Activated naive CD4-positive, alpha-beta T cell treated with anti-CD3 and anti-CD28 coated beads, Interleukin-2, amount 50 U/mL, for 16 hours (primary cell): Measurements from ENCODE around the gene GYG1.

Experiments
- DNase-seq: peaks from one replicate; pipeline ENCODE4 v3.0.0-alpha.2; 2020

Gene GYG1

DNA sequence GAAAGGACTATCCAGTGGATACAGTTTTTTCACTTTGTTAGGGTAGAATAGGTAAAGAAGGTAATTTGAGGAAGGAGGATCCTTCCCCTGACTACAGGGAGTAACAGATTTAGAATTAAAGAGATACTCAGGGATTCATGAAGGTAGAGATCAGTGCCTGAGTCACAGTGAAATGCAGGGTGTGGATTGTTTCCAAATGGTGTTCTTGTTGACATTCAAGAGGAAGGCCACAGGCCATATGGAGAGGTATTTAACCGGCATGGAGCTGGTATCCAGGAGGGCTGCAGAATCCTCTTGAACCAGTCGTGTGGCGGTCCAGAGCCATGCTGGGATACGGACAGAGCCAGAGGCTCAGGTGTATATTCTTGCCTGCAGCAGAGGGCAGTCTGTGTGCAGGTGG lies 28.2 kb downstream of the GYG1 start:
- no peak for DNase-seq

- no peak for DNase-seq
Measured at GRCh38 chr3:149020196-149020838, 29.0 kb downstream of the GYG1 start.

DNA sequence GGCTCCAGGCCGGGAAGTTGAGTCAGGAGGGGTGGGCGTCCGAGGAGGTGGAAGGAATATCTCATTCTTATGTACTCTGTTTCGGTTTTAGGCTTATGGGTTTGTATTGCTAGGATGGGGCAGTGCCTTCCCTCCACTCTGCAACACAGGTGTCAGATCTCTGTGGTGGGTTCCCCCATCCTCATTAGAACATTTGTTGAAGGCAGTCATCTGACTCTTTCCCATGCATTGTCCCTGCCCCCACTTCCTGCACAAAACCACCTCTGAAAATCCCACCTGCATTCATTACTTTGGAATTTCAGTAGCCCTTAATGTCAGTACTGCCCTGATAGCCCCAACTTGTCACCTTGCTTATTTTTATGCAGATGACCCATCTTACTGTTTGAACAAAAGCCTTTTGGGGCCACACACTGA lies 29.5 kb downstream of the GYG1 start:
- DNase-seq: no peak

DNA sequence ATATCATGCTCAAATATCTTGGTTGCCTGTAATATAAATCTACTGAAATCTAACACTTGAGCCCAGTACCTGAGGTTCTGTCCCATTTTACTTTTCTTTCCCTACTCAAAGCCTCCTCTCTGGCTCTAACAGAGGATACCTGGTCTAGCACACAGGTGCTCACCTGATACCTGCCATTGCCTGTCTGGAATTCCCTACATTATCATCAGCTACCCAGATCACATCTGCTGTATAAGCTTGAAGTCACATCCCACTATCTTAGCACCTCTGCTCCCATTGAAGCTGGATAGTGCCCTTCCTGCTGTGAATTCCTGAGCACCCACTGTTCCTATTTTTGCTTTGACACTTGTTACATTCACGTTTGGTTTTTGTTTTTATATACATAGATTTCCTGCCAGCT lies 30.5 kb downstream of the GYG1 start:
- DNase-seq: no peak

DNA sequence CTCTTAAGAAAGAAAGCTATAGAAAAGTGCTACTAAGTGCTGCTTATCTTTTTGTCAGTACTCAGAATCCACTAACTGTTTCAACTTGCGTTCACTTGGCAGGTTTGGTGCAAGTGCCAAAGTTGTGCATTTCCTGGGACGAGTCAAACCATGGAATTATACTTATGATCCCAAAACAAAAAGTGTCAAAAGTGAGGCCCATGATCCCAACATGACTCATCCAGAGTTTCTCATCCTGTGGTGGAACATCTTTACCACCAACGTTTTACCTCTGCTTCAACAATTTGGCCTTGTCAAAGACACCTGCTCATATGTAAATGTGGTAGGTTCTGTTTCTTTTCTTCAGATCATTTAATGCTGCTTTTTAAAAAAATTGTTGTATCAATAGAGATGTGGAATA lies 32.6 kb downstream of the GYG1 start:
- DNase-seq: no peak

- no peak for DNase-seq
Measured at GRCh38 chr3:149026718-149027117, 35.4 kb downstream of the GYG1 start.

GRCh38 chr3:149031096-149031495 lies 39.8 kb downstream of the GYG1 start:
- DNase-seq: no peak

GRCh38 chr3:149037684-149038083 lies 46.3 kb downstream of the GYG1 start:
- no peak for DNase-seq

DNA sequence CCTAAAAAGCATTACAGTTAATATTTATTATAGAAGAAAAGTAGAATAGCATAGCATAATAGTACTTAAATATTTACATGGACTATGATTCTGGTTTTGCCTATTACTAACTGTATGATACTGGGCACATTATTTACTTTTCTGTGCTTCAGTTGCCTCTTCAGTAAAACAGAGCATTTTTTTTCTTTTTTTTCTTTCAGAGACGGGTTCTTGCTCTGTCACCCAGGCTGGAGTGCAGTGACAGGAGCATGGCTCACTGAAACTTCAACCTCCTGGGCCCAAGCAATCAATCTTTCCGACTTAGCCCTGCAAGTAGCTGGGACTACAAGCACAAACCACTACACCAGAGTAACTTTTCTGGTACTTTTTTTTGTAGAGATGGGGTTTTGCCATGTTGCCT lies 47.0 kb downstream of the GYG1 start:
- no peak for DNase-seq

DNA sequence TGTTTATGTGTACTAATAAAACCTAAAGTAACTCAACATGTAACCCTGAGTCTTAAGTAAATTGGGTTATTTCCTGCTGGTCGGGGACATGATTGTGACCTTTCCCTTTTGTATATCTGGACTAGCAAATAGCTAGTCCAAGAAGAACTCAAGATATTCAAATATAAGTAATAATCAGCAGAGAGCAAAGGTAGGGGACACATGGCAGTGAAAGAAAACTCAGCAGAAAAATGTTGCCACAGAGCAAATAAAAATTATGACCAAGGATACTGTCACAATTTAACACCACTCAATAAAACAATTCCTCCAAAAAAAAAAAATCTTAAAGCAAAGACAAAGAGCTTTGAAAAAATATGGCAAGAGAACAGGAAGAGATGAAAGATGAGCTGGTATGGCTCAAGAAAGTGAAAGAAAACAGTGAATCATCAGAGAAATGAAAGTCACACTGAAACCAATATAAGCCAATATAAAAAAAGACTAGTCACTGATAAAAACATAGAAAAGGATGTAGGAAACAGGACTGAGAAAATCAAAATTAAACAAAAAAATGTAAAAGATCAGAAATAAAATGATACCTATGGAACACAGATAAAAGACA lies 51.5 kb downstream of the GYG1 start:
- DNase-seq: no peak

DNA sequence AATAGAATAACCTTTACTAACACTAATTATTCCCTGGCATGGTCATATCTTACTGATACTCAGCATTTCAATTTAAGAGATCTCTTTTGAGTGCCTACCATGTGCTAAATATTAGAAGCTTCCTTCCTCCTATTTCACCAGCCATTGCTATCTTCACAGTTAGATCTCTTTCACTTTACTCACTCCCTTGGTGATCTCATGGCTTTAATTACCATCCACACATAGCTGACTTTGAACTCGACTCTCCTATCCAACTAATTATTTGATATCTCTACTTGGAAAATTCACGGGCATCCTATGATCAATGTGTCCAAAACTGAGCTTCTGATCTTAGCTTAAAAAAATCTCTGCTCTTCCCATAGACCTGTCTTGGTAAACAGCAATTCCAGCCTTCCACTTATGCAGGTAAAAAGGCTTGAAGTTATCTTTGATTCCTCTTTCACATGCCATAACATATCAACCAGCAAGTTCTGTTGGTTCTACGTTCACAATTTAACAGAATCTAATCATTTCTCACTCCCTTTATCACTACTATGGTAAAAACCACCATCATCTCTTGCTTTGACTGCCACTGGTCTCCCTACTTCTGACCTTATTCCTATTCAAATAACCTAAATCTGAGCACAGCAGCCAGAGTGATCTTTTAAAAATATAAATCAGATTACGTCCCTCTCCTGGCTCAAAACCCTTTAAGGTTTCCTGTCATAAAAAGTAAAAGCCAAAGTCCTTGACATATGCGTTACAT lies 53.2 kb downstream of the GYG1 start:
- DNase-seq: no peak

DNA sequence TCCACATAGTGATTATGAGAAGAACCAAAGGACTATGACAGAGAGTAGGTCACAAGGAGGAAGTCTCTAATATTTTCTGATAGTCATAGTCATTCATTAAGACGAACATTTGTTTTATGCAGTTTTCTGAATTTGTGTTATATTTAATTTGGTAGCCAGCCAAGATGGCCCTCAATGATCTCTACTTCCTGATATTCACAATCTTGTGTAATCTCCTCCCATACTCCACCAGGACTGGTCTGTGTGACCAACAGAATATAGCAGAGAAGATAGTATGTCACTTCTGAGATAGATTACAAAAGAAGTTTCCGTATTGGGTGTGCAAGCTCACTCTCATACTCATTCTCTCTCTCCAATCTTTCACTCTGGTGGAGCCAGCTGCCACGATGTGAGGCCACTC lies 64.2 kb downstream of the GYG1 start:
- DNase-seq: no peak

DNA sequence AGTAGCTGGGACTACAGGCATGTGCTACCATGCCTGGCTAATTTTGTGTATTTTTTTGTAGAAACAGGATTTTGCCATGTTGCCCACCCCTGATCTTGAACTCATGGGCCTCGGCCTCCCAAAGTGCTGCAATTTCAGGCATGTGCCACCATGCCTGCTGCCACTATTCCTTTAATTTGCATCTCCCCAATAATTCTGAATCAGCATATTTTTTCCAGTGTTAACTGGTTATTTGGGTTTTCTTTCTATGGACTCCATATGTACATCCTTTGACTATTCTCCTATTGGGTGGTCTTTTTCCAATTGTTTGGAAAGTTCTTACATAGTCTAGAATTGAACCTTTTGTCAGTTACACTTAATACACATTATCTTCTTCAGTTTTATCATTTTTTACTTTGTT lies 66.9 kb downstream of the GYG1 start:
- no peak for DNase-seq

- no peak for DNase-seq
Measured at GRCh38 chr3:149058602-149059001, 67.3 kb downstream of the GYG1 start.

GRCh38 chr3:149061776-149062175 lies 70.4 kb downstream of the GYG1 start:
- DNase-seq: no peak

GRCh38 chr3:149067883-149068282 lies 76.5 kb downstream of the GYG1 start:
- no peak for DNase-seq
